Measurements from ENCODE around the gene NOS2. TPM values are rescaled to one million over a fixed set of nuclear protein-coding genes. Genes with fewer than 3 reads are reported as not detected.

NOS2 gene
- total RNA-seq, 2 donors from 2014 or later: 0.26 to 0.33 TPM

DNA sequence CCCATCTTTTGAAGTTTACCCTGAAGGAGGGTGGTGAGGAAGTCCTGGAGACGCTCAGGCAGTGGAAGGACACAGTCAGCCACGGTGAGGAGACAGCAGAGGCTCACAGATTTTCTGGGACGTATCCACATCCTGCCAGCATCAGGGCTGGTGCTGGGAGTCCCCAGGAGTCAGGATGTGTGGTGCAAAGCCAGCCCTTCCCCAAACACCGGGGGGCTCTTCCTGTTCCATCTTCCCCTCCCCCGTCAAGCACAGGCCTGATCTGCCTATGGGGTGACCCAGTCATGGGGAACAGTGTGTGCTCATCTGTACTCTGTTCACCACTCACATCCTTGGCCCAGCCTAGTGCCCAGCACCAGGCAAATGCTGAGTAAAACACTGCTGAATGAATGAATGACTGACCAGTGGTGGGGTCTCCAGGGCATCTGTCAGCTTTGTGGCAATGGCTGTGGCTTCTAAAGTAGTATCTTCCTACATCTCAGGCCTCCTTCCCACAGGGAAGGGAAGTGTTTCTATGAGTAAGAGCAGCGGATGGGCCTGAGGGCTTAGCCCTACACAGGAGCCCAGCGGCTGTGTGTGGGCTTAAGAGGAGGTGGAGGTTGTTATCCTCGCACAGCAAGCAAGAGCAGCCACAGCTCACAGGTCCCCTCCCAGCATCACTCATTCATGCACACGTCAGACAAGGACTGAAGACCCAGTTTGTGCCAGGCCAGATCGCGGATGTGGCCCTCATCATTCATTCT, 23.3 kb downstream of the NOS2 start:
- Histone ChIP-seq H3K4me1 (no peaks in the 10 kb centered on the region), H3K9me3 (no peaks in the 10 kb centered on the region), H3K27me3 (no peaks in the 10 kb centered on the region), H3K27ac (no peak overlapping the region), H3K4me3 (no peak overlapping the region), H3K36me3 (replicated peaks in 1 of 2; ENCODE audit: insufficient read depth in 1 of 2, low read depth in 2 of 2) (no peaks in the 10 kb centered on the region)
- 74 to 78% methylated on average over 10 to 11 of the region's 11 CpGs for WGBS, 2 donors
- ATAC-seq (no peak), DNase-seq (no peak)
- intact Hi-C loops (cut with DNase I): no loop called here
- TF ChIP-seq POLR2A (IDR thresholded peaks at IDR 0.05): no peak
- TF ChIP-seq CTCF (IDR thresholded peaks at IDR 0.05): no peak

GRCh38 chr17:27771586-27771985, 28.7 kb downstream of the NOS2 start:
- intact Hi-C loops (cut with DNase I): no loop called here
- H3K4me1 ChIP-seq: no peaks in the 10 kb centered on the region
- no peaks in the 10 kb centered on the region for H3K36me3 ChIP-seq (replicated peaks in 1 of 2; ENCODE audit: insufficient read depth in 1 of 2, low read depth in 2 of 2)
- no peaks in the 10 kb centered on the region for H3K9me3 ChIP-seq
- ATAC-seq: no peak
- DNase-seq: no peak
- H3K27me3 ChIP-seq: no peaks in the 10 kb centered on the region
- no peak overlapping the region for H3K4me3 ChIP-seq
- WGBS, 2 donors: 71 to 78% methylated on average over 4 to 9 of the region's 9 CpGs
- TF ChIP-seq POLR2A (IDR thresholded peaks at IDR 0.05) (no peak), CTCF (IDR thresholded peaks at IDR 0.05) (no peak)
- no peak overlapping the region for H3K27ac ChIP-seq

GRCh38 chr17:27770877-27771276, 29.5 kb downstream of the NOS2 start:
- Histone ChIP-seq H3K4me1 (no peaks in the 10 kb centered on the region), H3K36me3 (replicated peaks in 1 of 2; ENCODE audit: insufficient read depth in 1 of 2, low read depth in 2 of 2) (no peaks in the 10 kb centered on the region), H3K4me3 (no peak overlapping the region), H3K27me3 (no peaks in the 10 kb centered on the region), H3K27ac (no peak overlapping the region), H3K9me3 (no peaks in the 10 kb centered on the region)
- WGBS, 2 donors: 90 to 96% methylated on average over 7 to 9 of the region's 9 CpGs
- no peak for TF ChIP-seq CTCF (IDR thresholded peaks at IDR 0.05)
- no peak for TF ChIP-seq POLR2A (IDR thresholded peaks at IDR 0.05)
- no peak for DNase-seq
- no peak for ATAC-seq
- intact Hi-C loops (cut with DNase I): no loop called here

DNA sequence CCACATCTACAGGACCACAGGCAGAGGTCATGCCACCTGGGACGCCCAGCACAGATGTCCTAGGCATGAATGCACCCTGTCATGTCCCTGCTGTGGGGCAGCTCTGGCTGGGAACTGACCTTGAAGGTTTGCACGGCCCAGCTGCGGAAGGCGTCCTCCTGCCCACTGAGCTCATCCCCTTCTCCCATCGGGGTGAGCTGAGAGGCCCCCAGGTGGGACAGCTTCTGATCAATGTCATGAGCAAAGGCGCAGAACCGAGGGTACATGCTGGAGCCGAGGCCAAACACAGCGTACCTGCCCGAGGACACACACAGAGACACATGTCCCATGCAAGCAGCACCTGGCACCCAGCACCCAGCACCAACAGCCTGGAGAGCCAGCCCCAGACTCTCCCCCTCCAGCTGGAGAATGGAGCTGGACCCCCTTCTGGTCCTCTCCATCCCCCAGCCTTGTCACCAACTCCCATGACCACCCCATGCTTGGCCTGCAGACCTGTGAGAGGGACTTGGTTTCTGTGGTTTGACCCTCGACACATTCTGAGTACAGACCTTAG, 31.4 kb downstream of the NOS2 start:
- ATAC-seq (no peak), DNase-seq (no peak)
- Histone ChIP-seq H3K4me3 (no peak overlapping the region), H3K36me3 (replicated peaks in 1 of 2; ENCODE audit: insufficient read depth in 1 of 2, low read depth in 2 of 2) (no peaks in the 10 kb centered on the region), H3K27me3 (no peaks in the 10 kb centered on the region), H3K27ac (no peak overlapping the region), H3K9me3 (no peaks in the 10 kb centered on the region), H3K4me1 (no peaks in the 10 kb centered on the region)
- TF ChIP-seq CTCF (IDR thresholded peaks at IDR 0.05) (no peak), POLR2A (IDR thresholded peaks at IDR 0.05) (no peak)
- intact Hi-C loops (cut with DNase I): no loop called here
- WGBS, 2 donors: 63 to 76% methylated on average over 2 to 10 of the region's 11 CpGs

GRCh38 chr17:27766438-27766837, 33.9 kb downstream of the NOS2 start:
- no peaks in the 10 kb centered on the region for H3K36me3 ChIP-seq (replicated peaks in 1 of 2; ENCODE audit: insufficient read depth in 1 of 2, low read depth in 2 of 2)
- WGBS, 2 donors: 81 to 85% methylated on average over 12 of the region's 12 CpGs
- DNase-seq: no peak
- no peaks in the 10 kb centered on the region for H3K9me3 ChIP-seq
- intact Hi-C loops (cut with DNase I): no loop called here
- H3K4me3 ChIP-seq: no peak overlapping the region
- no peaks in the 10 kb centered on the region for H3K27me3 ChIP-seq
- no peaks in the 10 kb centered on the region for H3K4me1 ChIP-seq
- no peak for ATAC-seq
- H3K27ac ChIP-seq: no peak overlapping the region
- TF ChIP-seq POLR2A (IDR thresholded peaks at IDR 0.05): no peak
- TF ChIP-seq CTCF (IDR thresholded peaks at IDR 0.05): no peak
